H1 (cell line): ENCODE measurements around the gene SSH2. TPM values are rescaled to one million over a fixed set of nuclear protein-coding genes. Genes with fewer than 3 reads are reported as not detected.

ENCODE experiments used
- CTCF ChIA-PET: fragments of 300-600 bp; sonication (Branson Sonifier 250); formaldehyde crosslinking; loops from one replicate; lab custom pipeline; 2021; ENCODE audit not compliant: partially characterized antibody; lab: Charles Lee
- POLR2A ChIA-PET: fragments of 300-600 bp; sonication (Branson Sonifier 250); formaldehyde crosslinking; loops from one replicate; lab custom pipeline; 2021; ENCODE audit warnings: inconsistent platforms; ENCODE audit not compliant: partially characterized antibody; lab: Charles Lee
- DNase-seq, 2 experiments: peaks; one replicate each; pipeline versions ENCODE4 v3.0.0 to v3.0.0-alpha.2; 2010 to 2022; ENCODE audit warnings: low spot score in 2 of 2, low read depth in 1 of 2, mixed read lengths in 1 of 2
- FAIRE-seq: peaks from 2 replicates; lab custom pipeline; 2011; peaks lifted over from hg19 to GRCh38; lab: Jason Lieb, UNC
- H2AFZ ChIP-seq: 2 replicates; pipeline ENCODE4 v1.8.1; 2012; ENCODE audit warnings: low read length, inconsistent platforms
- H2AK5ac ChIP-seq: 2 replicates; pipeline ENCODE4 v1.6.1; 2013; ENCODE audit warnings: low read depth, low read length
- H2BK120ac ChIP-seq: replicated peaks from 2 replicates; pipeline ENCODE3; 2013; ENCODE audit warnings: low read depth, low read length, inconsistent platforms
- H2BK12ac ChIP-seq: 2 replicates; pipeline ENCODE4 v1.6.1; 2013; ENCODE audit warnings: low read depth, low read length
- H2BK15ac ChIP-seq: 2 replicates; pipeline ENCODE4 v1.6.1; 2013; ENCODE audit warnings: low read length
- H2BK20ac ChIP-seq: 2 replicates; pipeline ENCODE4 v1.6.1; 2013; ENCODE audit warnings: low read length
- H2BK5ac ChIP-seq: 2 replicates; pipeline ENCODE4 v1.6.1; 2013; ENCODE audit warnings: low read depth, low read length
- H3K14ac ChIP-seq: 2 replicates; pipeline ENCODE4 v1.6.1; 2013; ENCODE audit warnings: inconsistent platforms; ENCODE audit not compliant: insufficient read length
- H3K18ac ChIP-seq: 2 replicates; pipeline ENCODE4 v1.6.1; 2013; ENCODE audit warnings: low read length; ENCODE audit errors: extremely low read depth
- H3K23ac ChIP-seq: 2 replicates; pipeline ENCODE4 v1.6.1; 2013; ENCODE audit warnings: inconsistent platforms; ENCODE audit not compliant: insufficient read length
- H3K23me2 ChIP-seq: 2 replicates; pipeline ENCODE4 v1.6.1; 2013; ENCODE audit warnings: low read depth, low read length
- H3K27ac ChIP-seq: 2 replicates; pipeline ENCODE4 v1.6.1; 2011; ENCODE audit warnings: low read depth, low read length, inconsistent platforms
- H3K27me3 ChIP-seq, 4 experiments: replicated peaks in 1 of 4; 1 replicate in 1 of 4; 2 replicates in 3 of 4; pipeline versions ENCODE4 v1.6.1 to v1.8.1; 2011 to 2013; ENCODE audit warnings: low read length in 3 of 4, mild to moderate bottlenecking in 3 of 4, inconsistent platforms in 2 of 4, mixed read lengths in 2 of 4, moderate library complexity in 1 of 4; ENCODE audit not compliant: control insufficient read depth in 3 of 4, insufficient read depth in 3 of 4; ENCODE audit errors: extremely low read depth in 1 of 4
- H3K36me3 ChIP-seq, 4 experiments: 2 replicates each; pipeline versions ENCODE4 v1.6.1 to v1.8.1; 2011 to 2013; ENCODE audit warnings: mild to moderate bottlenecking in 4 of 4, low read length in 3 of 4, moderate library complexity in 2 of 4, control low read depth in 1 of 4, inconsistent platforms in 1 of 4; ENCODE audit not compliant: insufficient read depth in 4 of 4, control insufficient read depth in 2 of 4
- H3K4ac ChIP-seq: replicated peaks from 2 replicates; pipeline ENCODE3; 2013; ENCODE audit warnings: low read length, low read depth, mixed read lengths, inconsistent platforms; ENCODE audit not compliant: insufficient read length
- H3K4me1 ChIP-seq, 4 experiments: replicated peaks in 1 of 4; 1 replicate in 1 of 4; 2 replicates in 3 of 4; pipeline versions ENCODE4 v1.6.1 to v1.8.1; 2011 to 2013; ENCODE audit warnings: low read length in 3 of 4, inconsistent platforms in 2 of 4, mixed read lengths in 1 of 4; ENCODE audit not compliant: insufficient read depth in 4 of 4, control insufficient read depth in 3 of 4
- H3K4me2 ChIP-seq, 2 experiments: 2 replicates each; pipeline versions ENCODE4 v1.6.1 to v1.8.1; 2011 to 2013; ENCODE audit warnings: low read depth in 2 of 2, low read length in 2 of 2, control low read depth in 1 of 2, inconsistent platforms in 1 of 2, mild to moderate bottlenecking in 1 of 2; ENCODE audit not compliant: insufficient read depth in 1 of 2
- H3K4me3 ChIP-seq, 4 experiments: fragments of 200-600, 300-600 bp in 1 of 4; sonication (generic), shearing (Covaris generic), sonication (Bioruptor Twin) in 1 of 4; 2 replicates each; pipeline versions ENCODE4 v1.5.1 to v1.8.1; 2011 to 2016; ENCODE audit warnings: low read length in 4 of 4, low read depth in 3 of 4, control low read depth in 2 of 4, inconsistent platforms in 2 of 4, mild to moderate bottlenecking in 2 of 4, mixed read lengths in 1 of 4, moderate library complexity in 1 of 4; ENCODE audit not compliant: insufficient read depth in 2 of 4; ENCODE audit errors: extremely low read depth in 1 of 4
- H3K56ac ChIP-seq: replicated peaks from 2 replicates; pipeline ENCODE3; 2013; ENCODE audit warnings: low read depth, mild to moderate bottlenecking, mixed read lengths, low read length, inconsistent platforms; ENCODE audit not compliant: insufficient read length
- H3K79me1 ChIP-seq: 2 replicates; pipeline ENCODE4 v1.6.1; 2013; ENCODE audit warnings: low read depth, low read length, control low read depth
- H3K79me2 ChIP-seq, 2 experiments: 2 replicates each; pipeline versions ENCODE4 v1.6.1 to v1.8.1; 2012 to 2013; ENCODE audit warnings: low read length in 2 of 2, mild to moderate bottlenecking in 2 of 2, inconsistent platforms in 1 of 2; ENCODE audit not compliant: insufficient read depth in 2 of 2, control insufficient read depth in 1 of 2
- H3K9ac ChIP-seq, 4 experiments: replicated peaks in 1 of 4; 1 replicate in 1 of 4; 2 replicates in 3 of 4; pipeline versions ENCODE4 v1.6.1 to v1.8.1; 2011 to 2013; ENCODE audit warnings: low read depth in 3 of 4, low read length in 3 of 4, control low read depth in 2 of 4, mild to moderate bottlenecking in 2 of 4, moderate library complexity in 2 of 4, inconsistent platforms in 1 of 4; ENCODE audit errors: extremely low read depth in 1 of 4
- H3K9me3 ChIP-seq, 2 experiments: 2 replicates each; pipeline versions ENCODE4 v1.6.1 to v1.8.1; 2012 to 2013; ENCODE audit warnings: mild to moderate bottlenecking in 2 of 2, moderate library complexity in 2 of 2, control low read depth in 1 of 2, inconsistent platforms in 1 of 2, low read depth in 1 of 2, low read length in 1 of 2, mixed read lengths in 1 of 2; ENCODE audit not compliant: insufficient read depth in 2 of 2
- H4K20me1 ChIP-seq, 2 experiments: replicated peaks in 1 of 2; 2 replicates each; pipeline versions ENCODE3 to v1.8.1; 2011 to 2013; ENCODE audit warnings: inconsistent platforms in 2 of 2, low read length in 2 of 2, mild to moderate bottlenecking in 1 of 2; ENCODE audit not compliant: insufficient read depth in 2 of 2, control insufficient read depth in 1 of 2
- H4K5ac ChIP-seq: 2 replicates; pipeline ENCODE4 v1.6.1; 2013; ENCODE audit warnings: low read length, low read depth, mixed read lengths, inconsistent platforms; ENCODE audit not compliant: insufficient read length
- H4K8ac ChIP-seq: 2 replicates; pipeline ENCODE4 v1.8.0; 2013; ENCODE audit warnings: mild to moderate bottlenecking, moderate library complexity, low read length, inconsistent platforms; ENCODE audit not compliant: insufficient read depth; ENCODE audit errors: extremely low read depth
- H4K91ac ChIP-seq: replicated peaks from 2 replicates; pipeline ENCODE3; 2013; ENCODE audit warnings: low read length, mixed read lengths, inconsistent platforms; ENCODE audit not compliant: insufficient read length
- BACH1 ChIP-seq: IDR thresholded peaks from 2 replicates; pipeline ENCODE4 v1.6.1; 2012; ENCODE audit warnings: low read length, improper control_type of control experiment
- BCL11A ChIP-seq, 2 experiments: IDR thresholded peaks; one replicate each; pipeline ENCODE4 v1.6.1; 2011; ENCODE audit warnings: low read depth in 2 of 2, low read length in 2 of 2, mild to moderate bottlenecking in 2 of 2
- EP300 ChIP-seq, 2 experiments: IDR thresholded peaks; 1 replicate in 1 of 2; 2 replicates in 1 of 2; pipeline ENCODE4 v1.6.1; 2011 to 2012; ENCODE audit warnings: low read depth in 2 of 2, low read length in 2 of 2, mild to moderate bottlenecking in 2 of 2, borderline replicate concordance in 1 of 2, inconsistent platforms in 1 of 2, moderate library complexity in 1 of 2
- EZH2 ChIP-seq: fragments of 200-600 bp; sonication (generic); IDR thresholded peaks from 2 replicates; pipeline ENCODE4 v1.7.1; 2012; ENCODE audit warnings: low read depth, mild to moderate bottlenecking, moderate library complexity, low read length, inconsistent platforms; ENCODE audit not compliant: severe bottlenecking
- FOSL1 ChIP-seq: IDR thresholded peaks from 2 replicates; pipeline ENCODE4 v1.6.1; 2011; ENCODE audit warnings: mild to moderate bottlenecking, low read depth, low read length, moderate library complexity; ENCODE audit not compliant: insufficient read depth
- HDAC2 ChIP-seq, 2 experiments: fragments of 300-600 bp in 1 of 2; sonication (generic) in 1 of 2; IDR thresholded peaks; 2 replicates each; pipeline ENCODE4 v1.6.1; 2011 to 2012; ENCODE audit warnings: low read depth in 2 of 2, low read length in 2 of 2, mild to moderate bottlenecking in 2 of 2, moderate library complexity in 2 of 2, borderline replicate concordance in 1 of 2, inconsistent platforms in 1 of 2
- KDM5A ChIP-seq: fragments of 200-600 bp; IDR thresholded peaks from 2 replicates; pipeline ENCODE4 v1.7.1; 2012; ENCODE audit warnings: mild to moderate bottlenecking, low read length, inconsistent platforms, mixed read lengths
- MAFK ChIP-seq: IDR thresholded peaks from 2 replicates; pipeline ENCODE4 v1.6.1; 2012; ENCODE audit warnings: low read depth, mild to moderate bottlenecking, improper control_type of control experiment, low read length
- NANOG ChIP-seq: IDR thresholded peaks from 2 replicates; pipeline ENCODE4 v1.6.1; 2011; ENCODE audit warnings: low read length, low read depth, mild to moderate bottlenecking, inconsistent platforms; ENCODE audit not compliant: insufficient read depth, poor library complexity, severe bottlenecking
- SAP30 ChIP-seq: fragments of 300-600 bp; sonication (generic); IDR thresholded peaks from 2 replicates; pipeline ENCODE4 v1.7.1; 2012; ENCODE audit warnings: low read length, moderate library complexity, mild to moderate bottlenecking, inconsistent platforms; ENCODE audit not compliant: insufficient read depth, insufficient replicate concordance
- TAF7 ChIP-seq: optimal IDR thresholded peaks from 2 replicates; pipeline ENCODE3; 2011; ENCODE audit warnings: low read depth, mild to moderate bottlenecking, inconsistent platforms, low read length, moderate library complexity, borderline replicate concordance
- whole genome bisulfite sequencing, 2 experiments: shearing (Covaris generic) in 1 of 2; methylation state at CpG; one replicate each; pipeline versions ENCODE4 v1.1.6 to v1.1.7; 2013 to 2015; ENCODE audit warnings: low lambda C conversion rate in 2 of 2, mixed read lengths in 2 of 2, inconsistent platforms in 1 of 2, low coverage in 1 of 2, missing lambda C conversion rate in 1 of 2; ENCODE audit not compliant: insufficient replicate concordance in 2 of 2, insufficient coverage in 1 of 2, insufficient read length in 1 of 2; ENCODE audit errors: extremely low coverage in 1 of 2, missing lambda C conversion rate in 1 of 2; 5-methylcytosine and 5-hydroxymethylcytosine counted together
- polyA plus RNA-seq, 7 experiments: library from polyadenylated mRNA; depleted of rRNA in 3 of 7; stranded (reverse) in 5 of 7; unstranded in 2 of 7; fragments of >200 nt in 5 of 7; fragments of 200-250 nt in 2 of 7; gene quantifications; 1 replicate in 5 of 7; 2 replicates in 1 of 7; 4 replicates in 1 of 7; pipeline versions ENCODE4 v1.2.1 to v1.2.3, GENCODE V29; 2011 to 2013; ENCODE audit warnings: missing spikeins in 2 of 7, mixed read lengths in 2 of 7
- total RNA-seq: library from RNA; stranded (reverse); fragmentation: NEBNext Ultra II Directional; extraction: Animal tissue kit (Norgen Biotek cat#: 25700); gene quantifications from 2 replicates; pipeline ENCODE4 v1.2.1, GENCODE V29; 2021
- TF ChIP-seq, protein P1 (sequence below): IDR thresholded peaks from 2 replicates; pipeline ENCODE4 v1.6.1; 2011; ENCODE audit warnings: low read length, improper control_type of control experiment

SSH2 gene
- total and polyA plus RNA-seq, 2 of the 8 experiments (the other 6 are each of a cell fraction or from before 2014, with no cell fraction given) = 5.2 to 15.9 TPM

DNA sequence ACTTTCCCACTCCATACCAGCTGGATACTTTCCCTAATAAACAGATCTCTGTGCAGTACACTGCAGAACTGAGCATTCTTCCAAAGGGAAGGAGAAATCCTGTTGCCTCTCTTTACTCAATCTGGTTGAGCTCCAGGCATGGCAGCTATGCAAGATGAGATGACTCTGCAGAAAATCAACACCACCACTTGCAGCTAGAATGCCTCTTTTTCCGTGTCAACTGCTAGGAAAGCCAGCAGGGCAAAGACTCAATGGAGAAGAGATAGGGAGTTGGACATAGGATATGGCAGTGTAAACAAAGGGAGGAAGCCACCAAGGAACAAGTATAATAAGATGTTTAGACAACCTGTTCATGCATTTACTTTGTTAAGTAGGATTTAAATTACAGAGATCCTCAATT is 266.9 kb downstream of the SSH2 start:
- peaks cover 0 to 3% (median 0%) of the 10 kb centered on the region in 4 experiments; a peak in 1 of 7 replicates for H3K4me1 ChIP-seq
- H3K18ac ChIP-seq = no peak overlapping the region
- H3K4ac ChIP-seq = no peak overlapping the region
- H4K91ac ChIP-seq = no peak overlapping the region
- H3K9me3 ChIP-seq = no peaks in the 10 kb centered on the region
- WGBS, 2 experiments = 43% methylated on average over 1 of the region's 1 CpG; no CpG with 5 or more reads in 1 of the 2 experiments
- no peak overlapping the region for H3K4me3 ChIP-seq
- H3K56ac ChIP-seq = no peak overlapping the region
- no peak for FAIRE-seq
- H3K27me3 ChIP-seq = no peaks in the 10 kb centered on the region
- no peak overlapping the region for H4K5ac ChIP-seq
- H2AK5ac ChIP-seq = no peak overlapping the region
- no peak overlapping the region for H2BK12ac ChIP-seq
- no peaks in the 10 kb centered on the region for H3K79me2 ChIP-seq
- H2AFZ ChIP-seq = no peak overlapping the region
- no peaks in the 10 kb centered on the region for H3K23me2 ChIP-seq
- H2BK15ac ChIP-seq = no peak overlapping the region
- no peak overlapping the region for H2BK5ac ChIP-seq
- no peak overlapping the region for H3K9ac ChIP-seq
- H3K14ac ChIP-seq = no peak overlapping the region
- H3K4me2 ChIP-seq = no peak overlapping the region
- ChIA-PET POLR2A (no interaction called here), CTCF (interaction anchor here (0.6 to 1.6 kb wide), 4 partner anchors 24 to 123 kb away, joined by 3 to 4 read pairs (median 3); no protein-coding TSS in a partner anchor)
- no peak overlapping the region for H3K27ac ChIP-seq
- H2BK120ac ChIP-seq = no peak overlapping the region
- H2BK20ac ChIP-seq = no peak overlapping the region
- no peak overlapping the region for H4K8ac ChIP-seq
- DNase-seq = no peak
- no peak overlapping the region for H3K23ac ChIP-seq
- H3K36me3 ChIP-seq = no peaks in the 10 kb centered on the region
- no peaks in the 10 kb centered on the region for H4K20me1 ChIP-seq
- H3K79me1 ChIP-seq = no peaks in the 10 kb centered on the region
- no peak for TF ChIP-seq HDAC2 (IDR thresholded peaks at IDR 0.05; ENCODE audit: borderline replicate concordance in 1 of 2, low read depth in 2 of 2, low read length in 2 of 2)
- peak; percentile 87 for TF ChIP-seq MAFK
- no peak for TF ChIP-seq SAP30
- no peak for TF ChIP-seq EZH2
- no peak for TF ChIP-seq TAF7
- TF ChIP-seq, protein P1, sequence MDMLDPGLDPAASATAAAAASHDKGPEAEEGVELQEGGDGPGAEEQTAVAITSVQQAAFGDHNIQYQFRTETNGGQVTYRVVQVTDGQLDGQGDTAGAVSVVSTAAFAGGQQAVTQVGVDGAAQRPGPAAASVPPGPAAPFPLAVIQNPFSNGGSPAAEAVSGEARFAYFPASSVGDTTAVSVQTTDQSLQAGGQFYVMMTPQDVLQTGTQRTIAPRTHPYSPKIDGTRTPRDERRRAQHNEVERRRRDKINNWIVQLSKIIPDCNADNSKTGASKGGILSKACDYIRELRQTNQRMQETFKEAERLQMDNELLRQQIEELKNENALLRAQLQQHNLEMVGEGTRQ = no peak
- no peak for TF ChIP-seq NANOG
- TF ChIP-seq BCL11A (IDR thresholded peaks at IDR 0.05; ENCODE audit: low read depth in 2 of 2, low read length in 2 of 2) = no peak
- no peak for TF ChIP-seq FOSL1
- peak; percentile 89 for TF ChIP-seq BACH1
- no peak for TF ChIP-seq EP300 (IDR thresholded peaks at IDR 0.05; ENCODE audit: borderline replicate concordance in 1 of 2, low read depth in 2 of 2, low read length in 2 of 2)
- no peak for TF ChIP-seq KDM5A
